Activated B cell treated with CpG ODN at 0.5 μM for 24 hours (primary cell): ENCODE data around the gene NINJ2. TPM values are rescaled to one million over a fixed set of nuclear protein-coding genes. Genes with fewer than 3 reads are reported as not detected.

Experiments
- ATAC-seq: fragments of 200-7000 bp; cut with Tn5 transposase; one replicate; pipeline ENCODE4 v1.10.0; 2021; ENCODE audit warnings: low read depth, mild to moderate bottlenecking, moderate library complexity
- CTCF ChIA-PET: fragments of 350-600 bp; sonication (Branson Sonifier 250); formaldehyde crosslinking; loops from one replicate; lab custom pipeline; 2021; ENCODE audit warnings: antibody characterized with exemption; lab: Charles Lee
- POLR2A ChIA-PET: fragments of 350-600 bp; sonication (Branson Sonifier 250); formaldehyde crosslinking; loops from one replicate; lab custom pipeline; 2021; ENCODE audit warnings: antibody characterized with exemption; lab: Charles Lee
- DNase-seq: peaks from one replicate; pipeline ENCODE4 v3.0.0; 2022
- H3K27ac Mint-ChIP-seq: one replicate; pipeline ENCODE4 v1.8.0; 2020; ENCODE audit warnings: mixed read lengths
- H3K27me3 Mint-ChIP-seq: one replicate; pipeline ENCODE4 v1.8.0; 2021; ENCODE audit warnings: mixed read lengths
- H3K36me3 Mint-ChIP-seq: one replicate; pipeline ENCODE4 v1.8.0; 2021; ENCODE audit warnings: low read depth, mixed read lengths
- H3K4me1 Mint-ChIP-seq: one replicate; pipeline ENCODE4 v1.8.0; 2021; ENCODE audit warnings: mixed read lengths
- H3K4me3 Mint-ChIP-seq: one replicate; pipeline ENCODE4 v1.8.0; 2020; ENCODE audit warnings: mild to moderate bottlenecking, mixed read lengths
- H3K9me3 Mint-ChIP-seq: one replicate; pipeline ENCODE4 v1.8.0; 2020; ENCODE audit warnings: mixed read lengths
- CTCF ChIP-seq: fragments of 200-600 bp; IDR thresholded peaks from one replicate; pipeline ENCODE4 v1.8.0; 2022; ENCODE audit warnings: antibody characterized with exemption, mild to moderate bottlenecking
- intact Hi-C: fragments of 100-400 bp; cut with micrococcal nuclease; formaldehyde crosslinking; loops from one replicate; pipeline ENCODE4 v1.15.1; 2024
- total RNA-seq: library from RNA; stranded (reverse); gene quantifications from 2 replicates; pipeline ENCODE4 v1.2.3, GENCODE V29; 2022

NINJ2 gene
- total RNA-seq, 1 donor from 2014 or later, result 3.6 TPM

- Mint-ChIP-seq H3K4me3 (no peak overlapping the region), H3K27ac (no peak overlapping the region), H3K4me1 (no peaks in the 10 kb centered on the region), H3K9me3 (peaks cover 10% of the 10 kb centered on the region), H3K27me3 (peaks cover 9% of the 10 kb centered on the region), H3K36me3 (no peaks in the 10 kb centered on the region)
- ATAC-seq, result no peak
- no peak for TF ChIP-seq CTCF
- DNase-seq, result no peak
- ChIA-PET CTCF (interaction anchor here (1.8 kb wide), 1 partner anchor 94 kb away, joined by 4 read pairs; no protein-coding TSS in a partner anchor), POLR2A (no interaction called here)
- intact Hi-C loops, result no loop called here
Measured at GRCh38 chr12:536751-537245, 126.4 kb downstream of the NINJ2 start.

- intact Hi-C loops, result no loop called here
- DNase-seq (no peak), ATAC-seq (no peak)
- Mint-ChIP-seq H3K4me3 (no peak overlapping the region), H3K27ac (no peak overlapping the region), H3K9me3 (peaks cover 13% of the 10 kb centered on the region), H3K27me3 (peaks cover 9% of the 10 kb centered on the region), H3K4me1 (no peaks in the 10 kb centered on the region), H3K36me3 (no peaks in the 10 kb centered on the region)
- POLR2A ChIA-PET, result interaction anchor here (0.6 kb wide), 1 partner anchor 698 kb away, joined by 4 read pairs; no protein-coding TSS in a partner anchor
- TF ChIP-seq CTCF, result no peak
- CTCF ChIA-PET, result interaction anchor here (1.8 kb wide), 1 partner anchor 93 kb away, joined by 4 read pairs; no protein-coding TSS in a partner anchor
Measured at GRCh38 chr12:535396-535795, 127.8 kb downstream of the NINJ2 start.

- no peak for DNase-seq
- Mint-ChIP-seq H3K4me1 (no peaks in the 10 kb centered on the region), H3K9me3 (peaks cover 18% of the 10 kb centered on the region), H3K36me3 (no peaks in the 10 kb centered on the region), H3K27ac (no peak overlapping the region), H3K4me3 (no peak overlapping the region), H3K27me3 (peaks cover 9% of the 10 kb centered on the region)
- ChIA-PET POLR2A (no interaction called here), CTCF (no interaction called here)
- ATAC-seq, result no peak
- no peak for TF ChIP-seq CTCF
- intact Hi-C loops, result no loop called here
Measured at GRCh38 chr12:534216-534615, 129.0 kb downstream of the NINJ2 start.

GRCh38 chr12:533718-534117 lies 129.5 kb downstream of the NINJ2 start:
- Mint-ChIP-seq H3K4me3 (no peak overlapping the region), H3K27me3 (peaks cover 11% of the 10 kb centered on the region), H3K9me3 (peaks cover 20% of the 10 kb centered on the region), H3K27ac (no peak overlapping the region), H3K36me3 (no peaks in the 10 kb centered on the region), H3K4me1 (no peaks in the 10 kb centered on the region)
- POLR2A ChIA-PET, result no interaction called here
- ATAC-seq, result no peak
- TF ChIP-seq CTCF, result no peak
- CTCF ChIA-PET, result no interaction called here
- no peak for DNase-seq
- intact Hi-C loops, result no loop called here

GRCh38 chr12:532908-533565 lies 130.2 kb downstream of the NINJ2 start:
- POLR2A ChIA-PET, result no interaction called here
- Mint-ChIP-seq H3K27me3 (peaks cover 11% of the 10 kb centered on the region), H3K9me3 (peaks cover 20% of the 10 kb centered on the region), H3K4me3 (no peak overlapping the region), H3K36me3 (no peaks in the 10 kb centered on the region), H3K4me1 (no peaks in the 10 kb centered on the region), H3K27ac (no peak overlapping the region)
- CTCF ChIA-PET, result no interaction called here
- TF ChIP-seq CTCF, result no peak
- DNase-seq (no peak), ATAC-seq (no peak)
- intact Hi-C loops, result no loop called here
